Kidney (tissue), 14 donors: ENCODE results near the gene GALNT6. TPM values are rescaled to one million over a fixed set of nuclear protein-coding genes. Genes with fewer than 3 reads are reported as not detected.

Experiments used
- DNase-seq, 5 donors: peaks; one replicate each; pipeline ENCODE4 v3.0.0-alpha.2; 2013 to 2020
- FAIRE-seq: peaks from 2 replicates; lab custom pipeline; 2012; peaks lifted over from hg19 to GRCh38; lab: Jason Lieb, UNC
- H3K27ac ChIP-seq, 2 donors: one replicate each; pipeline ENCODE4 v1.7.0; 2013; ENCODE audit warnings: low read depth in 2 of 2, low read length in 2 of 2, inconsistent platforms in 1 of 2
- H3K27me3 ChIP-seq: one replicate; pipeline ENCODE4 v1.7.1; 2013; ENCODE audit warnings: low read length, inconsistent platforms; ENCODE audit not compliant: control insufficient read depth, insufficient read depth
- H3K36me3 ChIP-seq, 3 donors: one replicate each; pipeline versions ENCODE4 v1.7.0 to v1.7.1; 2013; ENCODE audit warnings: low read length in 3 of 3, control low read depth in 1 of 3, inconsistent platforms in 1 of 3; ENCODE audit not compliant: insufficient read depth in 3 of 3, control insufficient read depth in 2 of 3
- H3K4me1 ChIP-seq, 3 donors: one replicate each; pipeline versions ENCODE4 v1.7.0 to v1.7.1; 2013; ENCODE audit warnings: low read length in 3 of 3, inconsistent platforms in 1 of 3, low read depth in 1 of 3; ENCODE audit not compliant: control insufficient read depth in 2 of 3, insufficient read depth in 2 of 3
- H3K4me3 ChIP-seq, 3 donors: one replicate each; pipeline versions ENCODE4 v1.7.0 to v1.8.1; 2013; ENCODE audit warnings: low read length in 3 of 3, control low read depth in 1 of 3, inconsistent platforms in 1 of 3
- H3K9ac ChIP-seq, 3 donors: one replicate each; pipeline versions ENCODE4 v1.7.0 to v1.7.1; 2013; ENCODE audit warnings: low read length in 3 of 3, control low read depth in 1 of 3, inconsistent platforms in 1 of 3
- H3K9me3 ChIP-seq, 3 donors: one replicate each; pipeline versions ENCODE4 v1.7.0 to v1.7.1; 2013; ENCODE audit warnings: low read length in 3 of 3, control low read depth in 1 of 3, inconsistent platforms in 1 of 3; ENCODE audit not compliant: control insufficient read depth in 2 of 3, insufficient read depth in 1 of 3
- CTCF ChIP-seq: IDR thresholded peaks from 3 replicates; pipeline ENCODE4 v1.5.1; 2012; ENCODE audit warnings: mild to moderate bottlenecking, moderate library complexity, borderline replicate concordance; ENCODE audit not compliant: insufficient read depth; ENCODE audit errors: extremely low read depth
- intact Hi-C: fragments of 100-400 bp; cut with DNase I; formaldehyde crosslinking; loops from one replicate; pipeline ENCODE4 v1.11.1; 2022
- polyA plus RNA-seq: library from polyadenylated mRNA; stranded (reverse); fragments of 350-450 nt; fragmentation: Illumina TruSeq; extraction: RNeasy Lipid Tissue Mini Kit (QIAGEN cat#74804); gene quantifications from one replicate; pipeline ENCODE4 v1.2.3, GENCODE V29; 2014; ENCODE audit warnings: low read depth, low replicate concordance; ENCODE audit not compliant: insufficient read depth
- total RNA-seq: library from RNA; stranded (reverse); fragmentation: NEBNext Ultra II Directional; extraction: Animal tissue kit (Norgen Biotek cat#: 25700); gene quantifications from one replicate; pipeline ENCODE4 v1.2.1, GENCODE V29; 2021
- donor health status: control.
- donor health status: control.
- donor health status: control.
- donor health status: control.
- donor health status: control.
- donor health status: DM: yes; HTN: yes; CAD: no.
- donor health status: Normal renal cell carcinoma (clear cell type).

The GALNT6 gene
- total and polyA plus RNA-seq, 2 donors from 2014 or later, result 2.1 to 16.8 TPM

- no peak overlapping the region for H3K9ac ChIP-seq
- H3K36me3 ChIP-seq, result no peaks in the 10 kb centered on the region
- no peaks in the 10 kb centered on the region for H3K27me3 ChIP-seq
- H3K9me3 ChIP-seq, result no peaks in the 10 kb centered on the region
- no peak overlapping the region for H3K4me3 ChIP-seq
- no peak for FAIRE-seq
- TF ChIP-seq CTCF, result no peak
- H3K27ac ChIP-seq, result no peak overlapping the region
- H3K4me1 ChIP-seq, result peaks cover 0 to 8% (median 0%) of the 10 kb centered on the region in 3 donors
- intact Hi-C loops, result no loop called here
- peak in 1 of 5 donors; percentile 39 for DNase-seq
Measured at GRCh38 chr12:51381226-51382079, 9.8 kb downstream of the GALNT6 start.

GRCh38 chr12:51379571-51379970, 11.6 kb downstream of the GALNT6 start:
- H3K4me3 ChIP-seq, result no peak overlapping the region
- H3K9ac ChIP-seq, result no peak overlapping the region
- intact Hi-C loops, result no loop called here
- H3K9me3 ChIP-seq, result no peaks in the 10 kb centered on the region
- DNase-seq (peak in 1 of 5 donors; percentile 57), FAIRE-seq (no peak)
- H3K4me1 ChIP-seq, result peaks cover 0 to 8% (median 0%) of the 10 kb centered on the region in 3 donors
- H3K27ac ChIP-seq, result no peak overlapping the region
- no peaks in the 10 kb centered on the region for H3K27me3 ChIP-seq
- H3K36me3 ChIP-seq, result no peaks in the 10 kb centered on the region
- TF ChIP-seq CTCF, result no peak

GRCh38 chr12:51378749-51379148, 12.5 kb downstream of the GALNT6 start:
- Histone ChIP-seq H3K4me3 (no peak overlapping the region), H3K9ac (no peak overlapping the region), H3K27ac (no peak overlapping the region), H3K36me3 (no peaks in the 10 kb centered on the region), H3K4me1 (peaks cover 0 to 8% (median 0%) of the 10 kb centered on the region in 3 donors), H3K9me3 (no peaks in the 10 kb centered on the region), H3K27me3 (no peaks in the 10 kb centered on the region)
- FAIRE-seq (no peak), DNase-seq (peak in 1 of 5 donors; percentile 15)
- intact Hi-C loops, result no loop called here
- TF ChIP-seq CTCF, result no peak
